Heart left ventricle (tissue), 16 donors: Measurements from ENCODE around the gene AKAP7. TPM values are rescaled to one million over a fixed set of nuclear protein-coding genes. Genes with fewer than 3 reads are reported as not detected.

ENCODE experiments used
- ATAC-seq, 4 donors: fragments of 200-7000 bp; cut with Tn5 transposase; one replicate each; pipeline ENCODE4 v1.9.1; 2020 to 2022; ENCODE audit warnings: moderate library complexity in 4 of 4, mild to moderate bottlenecking in 3 of 4, moderate number of reproducible peaks in 1 of 4
- DNase-seq, 5 donors: peaks; one replicate each; pipeline ENCODE4 v3.0.0-alpha.2; 2020
- H3K27ac ChIP-seq, 12 donors: fragments of 200-600 bp; sonication (generic) in 4 of 12; one replicate each; pipeline versions ENCODE4 v1.5.0 to v1.8.0; 2016 to 2022; ENCODE audit warnings: mild to moderate bottlenecking in 2 of 12
- H3K27me3 ChIP-seq, 9 donors: fragments of 200-600 bp; sonication (generic) in 2 of 9; one replicate each; pipeline versions ENCODE4 v1.5.1 to v1.8.0; 2016 to 2022; ENCODE audit warnings: mild to moderate bottlenecking in 3 of 9
- H3K36me3 ChIP-seq, 9 donors: fragments of 200-600 bp; sonication (generic) in 2 of 9; one replicate each; pipeline versions ENCODE4 v1.5.0 to v1.8.0; 2018 to 2022; ENCODE audit warnings: mild to moderate bottlenecking in 2 of 9
- H3K4me1 ChIP-seq, 12 donors: fragments of 200-600 bp; sonication (generic) in 4 of 12; one replicate each; pipeline versions ENCODE4 v1.5.0 to v1.8.0; 2016 to 2022; ENCODE audit warnings: mild to moderate bottlenecking in 3 of 12
- H3K4me3 ChIP-seq, 12 donors: fragments of 200-600 bp; sonication (generic) in 4 of 12; one replicate each; pipeline versions ENCODE4 v1.5.0 to v1.8.0; 2017 to 2022; ENCODE audit warnings: mild to moderate bottlenecking in 9 of 12, moderate library complexity in 4 of 12
- H3K9me3 ChIP-seq, 12 donors: fragments of 200-600 bp; sonication (generic) in 4 of 12; one replicate each; pipeline versions ENCODE4 v1.5.0 to v1.8.0; 2016 to 2022; ENCODE audit warnings: mild to moderate bottlenecking in 1 of 12
- POLR2A ChIP-seq, 2 donors: fragments of 450-650 bp; IDR thresholded peaks; one replicate each; pipeline ENCODE4 v1.6.1; 2017; ENCODE audit warnings: antibody characterized with exemption in 2 of 2, mild to moderate bottlenecking in 2 of 2, moderate library complexity in 2 of 2
- WGBS, 4 donors: extraction: QIAGEN DNeasy Blood & Tissue Kit in 2 of 4; methylation state at CpG; one replicate each; pipeline versions ENCODE4 v1.1.5 to v1.1.7; 2013 to 2018; 5-methylcytosine and 5-hydroxymethylcytosine counted together
- intact Hi-C, 10 donors: fragments of 100-400 bp; cut with DNase I; formaldehyde crosslinking; loops; one replicate each; pipeline versions ENCODE4 v1.11.1 to v1.14.2; 2022
- polyA plus RNA-seq, 2 donors: library from polyadenylated mRNA; stranded (reverse); fragments of 200-250 nt; gene quantifications; one replicate each; pipeline ENCODE4 v1.2.3, GENCODE V29; 2013
- total RNA-seq, 9 donors: library from RNA; depleted of rRNA in 2 of 9; stranded (reverse); fragments of >200 nt in 2 of 9; fragmentation: NEBNext Ultra II Directional in 3 of 9; extraction: Animal tissue kit (Norgen Biotek cat#: 25700) in 3 of 9; gene quantifications; one replicate each; pipeline versions ENCODE4 v1.1.0 to v1.2.4, GENCODE V29; 2016 to 2023
- TF ChIP-seq, protein P1 (sequence below), 12 donors: fragments of 200-600 bp; sonication (generic) in 4 of 12; IDR thresholded peaks; one replicate each; pipeline versions ENCODE4 v1.5.0 to v1.8.0; 2018 to 2022; ENCODE audit warnings: antibody characterized with exemption in 12 of 12, mild to moderate bottlenecking in 5 of 12
- donor health status: ischemic (EF 13 %, LVEDD 7.1; RV severe dilation, severe dysfunction).
- donor health status: healthy with polysubstance abuse.
- donor health status: DM: no; HTN: yes; CAD: no.
- donor health status: DM: no; HTN: no; CAD: no.
- donor health status: ischemic (EF 25% LVEDD 6.9; RV normal size, moderate dysfunction).
- donor health status: ischemic (EF 25% LVEDD 5.7; RV mildly dilated, moderate dysfunction).
- donor health status: healthy.
- donor health status: DM: yes; HTN: yes; CAD: no.
- donor health status: ischemic (EF 35%, LVEDD 5.7; RV mildly dilated, moderate dysfunction).
- donor health status: nonischemic (EF 11% LVEDD 7.7; RV severe dilation, severe dysfunction).
- donor health status: DM: yes; HTN: yes; CAD: no.
- donor health status: PGD.
- donor health status: ischemic (EF 29% LVEDD 5.4; RV normal size, mild dysfunction).
- donor health status: nonischemic (EF 23%, LVEDD 6.1; RV moderate dilation, normal function).

AKAP7 gene
- total and polyA plus RNA-seq, 11 donors, result 2.3 to 13.5 (median 8.7) TPM

DNA sequence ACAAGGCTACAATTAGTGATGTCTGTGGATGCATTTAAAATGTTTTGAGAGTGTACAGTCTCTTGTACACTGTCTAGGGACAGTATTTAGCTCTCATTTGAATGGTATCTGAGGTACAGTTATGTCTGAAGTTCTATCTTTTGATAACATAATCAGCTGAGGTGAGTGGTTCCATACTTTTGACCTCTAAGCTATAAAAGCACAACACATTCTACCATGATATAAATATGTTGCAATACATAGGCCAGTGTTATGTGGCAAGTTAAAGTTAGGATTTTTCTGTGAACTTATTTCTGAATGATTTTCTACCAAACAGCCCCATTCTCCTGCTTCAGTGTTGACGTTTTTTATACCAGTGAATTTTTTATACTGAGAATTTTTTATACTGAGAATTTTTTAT is 77.6 kb downstream of the AKAP7 start:
- no peaks in the 10 kb centered on the region for H3K9me3 ChIP-seq
- no peaks in the 10 kb centered on the region for H3K36me3 ChIP-seq
- 62 to 66% (median 63%) methylated on average over 1 of the region's 1 CpG for WGBS, 4 donors
- H3K27me3 ChIP-seq, result no peaks in the 10 kb centered on the region
- peaks cover 0 to 42% (median 25%) of the 10 kb centered on the region in 12 donors for H3K4me1 ChIP-seq
- DNase-seq, result no peak
- no peak overlapping the region for H3K27ac ChIP-seq
- TF ChIP-seq, protein P1, sequence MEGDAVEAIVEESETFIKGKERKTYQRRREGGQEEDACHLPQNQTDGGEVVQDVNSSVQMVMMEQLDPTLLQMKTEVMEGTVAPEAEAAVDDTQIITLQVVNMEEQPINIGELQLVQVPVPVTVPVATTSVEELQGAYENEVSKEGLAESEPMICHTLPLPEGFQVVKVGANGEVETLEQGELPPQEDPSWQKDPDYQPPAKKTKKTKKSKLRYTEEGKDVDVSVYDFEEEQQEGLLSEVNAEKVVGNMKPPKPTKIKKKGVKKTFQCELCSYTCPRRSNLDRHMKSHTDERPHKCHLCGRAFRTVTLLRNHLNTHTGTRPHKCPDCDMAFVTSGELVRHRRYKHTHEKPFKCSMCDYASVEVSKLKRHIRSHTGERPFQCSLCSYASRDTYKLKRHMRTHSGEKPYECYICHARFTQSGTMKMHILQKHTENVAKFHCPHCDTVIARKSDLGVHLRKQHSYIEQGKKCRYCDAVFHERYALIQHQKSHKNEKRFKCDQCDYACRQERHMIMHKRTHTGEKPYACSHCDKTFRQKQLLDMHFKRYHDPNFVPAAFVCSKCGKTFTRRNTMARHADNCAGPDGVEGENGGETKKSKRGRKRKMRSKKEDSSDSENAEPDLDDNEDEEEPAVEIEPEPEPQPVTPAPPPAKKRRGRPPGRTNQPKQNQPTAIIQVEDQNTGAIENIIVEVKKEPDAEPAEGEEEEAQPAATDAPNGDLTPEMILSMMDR (IDR thresholded peaks at IDR 0.05), result no peak
- no peak for TF ChIP-seq POLR2A (IDR thresholded peaks at IDR 0.05)
- ATAC-seq, result no peak
- intact Hi-C loops, result loop anchor here in 1 of 10 donors (2.0 kb wide), 1 partner anchor 16 kb away; no protein-coding TSS in a partner anchor
- no peak overlapping the region for H3K4me3 ChIP-seq

DNA sequence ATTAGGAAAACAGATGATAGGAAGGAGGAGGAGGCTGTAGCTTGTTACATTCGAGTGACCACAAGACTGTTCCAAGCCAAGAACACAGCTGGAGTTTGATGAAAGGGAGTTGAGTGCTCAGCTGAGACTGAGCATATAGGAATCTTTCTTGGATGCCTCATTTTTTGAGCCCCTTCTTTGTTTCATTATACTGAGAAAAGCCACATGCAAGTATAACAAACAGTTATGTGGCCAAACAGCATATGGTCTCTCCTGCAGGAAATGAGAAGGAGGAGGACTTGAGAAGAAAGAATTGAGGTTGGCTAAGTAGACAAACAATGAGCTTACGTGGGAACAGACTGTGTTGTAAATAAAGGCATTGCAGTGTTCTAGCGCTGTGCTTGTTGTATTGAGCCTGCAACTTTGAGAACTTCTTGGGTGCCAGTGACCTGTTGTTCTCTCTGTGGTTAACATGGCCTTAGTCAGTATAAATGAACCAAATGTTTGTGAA is 78.3 kb downstream of the AKAP7 start:
- Histone ChIP-seq H3K9me3 (no peaks in the 10 kb centered on the region), H3K36me3 (no peaks in the 10 kb centered on the region), H3K27ac (peak overlapping the region in 7 of 12 donors; percentile 7 to 63 (median 33)), H3K4me3 (no peak overlapping the region), H3K27me3 (no peaks in the 10 kb centered on the region), H3K4me1 (peaks cover 0 to 42% (median 25%) of the 10 kb centered on the region in 12 donors)
- 35 to 56% (median 49%) methylated on average over 3 of the region's 3 CpGs for WGBS, 4 donors
- ATAC-seq (peak; percentile 55 to 68 (median 62)), DNase-seq (no peak)
- intact Hi-C loops, result loop anchor here in 1 of 10 donors (2.0 kb wide), 1 partner anchor 15 kb away; no protein-coding TSS in a partner anchor
- TF ChIP-seq, protein P1 (IDR thresholded peaks at IDR 0.05), result no peak
- TF ChIP-seq POLR2A (IDR thresholded peaks at IDR 0.05), result no peak

DNA sequence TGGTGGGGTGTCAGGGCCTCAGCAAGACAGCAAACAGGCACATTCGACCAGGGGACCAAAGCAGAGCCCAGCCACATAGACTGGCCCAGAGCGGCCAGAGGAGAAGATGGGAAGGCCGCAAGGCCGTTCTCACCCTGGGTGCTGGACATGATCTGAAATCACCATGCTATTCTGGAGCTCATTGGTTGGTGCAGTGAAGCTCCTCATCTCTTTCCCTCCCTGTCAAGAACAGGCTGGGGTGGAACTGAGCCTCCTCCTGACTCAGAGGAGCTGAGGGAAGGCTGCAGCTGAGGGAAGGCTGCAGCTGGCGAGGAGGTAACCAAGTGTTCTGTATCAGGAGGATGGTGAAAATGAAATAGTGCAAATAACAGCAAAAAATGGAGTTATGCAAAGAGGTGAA is 80.0 kb downstream of the AKAP7 start:
- Histone ChIP-seq H3K9me3 (no peaks in the 10 kb centered on the region), H3K36me3 (no peaks in the 10 kb centered on the region), H3K27me3 (no peaks in the 10 kb centered on the region), H3K4me3 (no peak overlapping the region), H3K4me1 (peaks cover 0 to 42% (median 25%) of the 10 kb centered on the region in 12 donors), H3K27ac (peak overlapping the region in 4 of 12 donors; percentile 15 to 52 (median 34))
- WGBS, 4 donors, result 82 to 91% (median 87%) methylated on average over 5 of the region's 5 CpGs
- DNase-seq (peak in 2 of 5 donors; percentile 24 to 27), ATAC-seq (peak in 3 of 4 donors; percentile 69 to 87 (median 77))
- intact Hi-C loops, result no loop called here
- no peak for TF ChIP-seq POLR2A (IDR thresholded peaks at IDR 0.05)
- TF ChIP-seq, protein P1 (IDR thresholded peaks at IDR 0.05), result no peak

DNA sequence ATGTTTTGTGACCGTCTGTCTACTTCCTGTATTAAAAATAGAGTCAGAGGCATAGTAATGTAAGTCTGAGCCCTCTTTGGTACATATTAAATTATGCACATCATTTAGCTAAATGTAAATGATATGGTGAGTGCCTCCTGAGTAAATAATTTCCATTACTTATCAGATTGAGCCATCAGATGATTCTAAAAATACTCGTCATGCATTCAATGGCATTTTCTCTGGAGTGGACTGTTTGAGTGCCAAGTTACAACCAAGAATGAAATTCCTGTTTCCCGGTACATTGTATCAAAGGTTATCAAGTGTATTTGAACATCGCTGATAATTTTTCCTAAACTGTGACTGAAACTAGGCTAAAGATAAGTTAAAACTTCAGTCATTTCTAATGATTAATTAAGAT is 81.0 kb downstream of the AKAP7 start:
- peak overlapping the region in 4 of 12 donors; percentile 3 to 26 (median 21) for H3K27ac ChIP-seq
- H3K9me3 ChIP-seq, result no peaks in the 10 kb centered on the region
- peaks cover 0 to under 1% (median 0%) of the 10 kb centered on the region in 9 donors for H3K36me3 ChIP-seq
- peak in 1 of 4 donors; percentile 37 for ATAC-seq
- H3K4me1 ChIP-seq, result peaks cover 0 to 42% (median 25%) of the 10 kb centered on the region in 12 donors
- DNase-seq, result no peak
- peak overlapping the region in 1 of 12 donors; percentile 6 for H3K4me3 ChIP-seq
- 7 to 20% (median 9%) methylated on average over 4 of the region's 4 CpGs for WGBS, 4 donors
- TF ChIP-seq, protein P1 (IDR thresholded peaks at IDR 0.05), result no peak
- TF ChIP-seq POLR2A (IDR thresholded peaks at IDR 0.05), result no peak
- no peaks in the 10 kb centered on the region for H3K27me3 ChIP-seq
- intact Hi-C loops, result no loop called here
